HG02885 (cell line): ENCODE data around the gene TMEM25.
"Not testable (repeated sequence)": the region's sequence is repeated elsewhere in the genome, so short reads cannot be mapped to it uniquely, and the experiment has no call there.

ENCODE experiments used
- ATAC-seq: cut with Tn5 transposase; IDR thresholded peaks from one replicate; pipeline ENCODE4 v1.9.1; 2021; ENCODE audit warnings: mild to moderate bottlenecking; ENCODE audit not compliant: unreplicated experiment, poor library complexity

Gene TMEM25

GRCh38 chr11:118530683-118531596 is at the start of gene TMEM25:
TSS of gene TMEM25 (plus strand) at chr11:118531192. CDS start at chr11:118531802, 610 bp downstream.
- ATAC-seq, result peak; percentile 70

- ATAC-seq, result not testable (repeated sequence)
Measured at GRCh38 chr11:118481238-118481637, 49.8 kb upstream of the TMEM25 start.

GRCh38 chr11:118484405-118484804 is 46.6 kb upstream of the TMEM25 start:
- no peak for ATAC-seq

GRCh38 chr11:118485273-118485672 is 45.7 kb upstream of the TMEM25 start:
- ATAC-seq, result no peak

GRCh38 chr11:118488480-118489109 is 42.4 kb upstream of the TMEM25 start:
- no peak for ATAC-seq

GRCh38 chr11:118491041-118491440 is 40.0 kb upstream of the TMEM25 start:
- ATAC-seq, result no peak

- ATAC-seq, result no peak
Measured at GRCh38 chr11:118497831-118498230, 33.2 kb upstream of the TMEM25 start.

GRCh38 chr11:118503216-118503615 is 27.8 kb upstream of the TMEM25 start:
- no peak for ATAC-seq

- no peak for ATAC-seq
Measured at GRCh38 chr11:118511601-118512000, 19.4 kb upstream of the TMEM25 start.

GRCh38 chr11:118514103-118514502 is 16.9 kb upstream of the TMEM25 start:
- no peak for ATAC-seq

GRCh38 chr11:118519549-118519948 is 11.4 kb upstream of the TMEM25 start:
- ATAC-seq, result no peak

GRCh38 chr11:118521892-118522311 is 9.1 kb upstream of the TMEM25 start:
- no peak for ATAC-seq

- no peak for ATAC-seq
Measured at GRCh38 chr11:118522571-118523072, 8.4 kb upstream of the TMEM25 start.

GRCh38 chr11:118524356-118524755 is 6.6 kb upstream of the TMEM25 start:
- no peak for ATAC-seq

- ATAC-seq, result no peak
Measured at GRCh38 chr11:118524757-118525470, 6.1 kb upstream of the TMEM25 start.

GRCh38 chr11:118526688-118527087 is 4.3 kb upstream of the TMEM25 start:
- ATAC-seq, result no peak

GRCh38 chr11:118527109-118527508 is 3.9 kb upstream of the TMEM25 start, which contains the start of gene TTC36:
TSS of gene TTC36 (plus strand) at chr11:118527474. CDS start at chr11:118527495, 21 bp downstream.
- no peak for ATAC-seq

- no peak for ATAC-seq
Measured at GRCh38 chr11:118528511-118528910, 2.5 kb upstream of the TMEM25 start.

- no peak for ATAC-seq
Measured at GRCh38 chr11:118529584-118530175, 1.3 kb upstream of the TMEM25 start.

GRCh38 chr11:118530180-118530682 is 761 bp upstream of the TMEM25 start:
- no peak for ATAC-seq
